GM18868 (cell line): ENCODE measurements around the gene BAHCC1.
"Not testable (repeated sequence)": the region's sequence is repeated elsewhere in the genome, so short reads cannot be mapped to it uniquely, and the experiment has no call there.

ENCODE experiments used
- ATAC-seq: cut with Tn5 transposase; IDR thresholded peaks from one replicate; pipeline ENCODE4 v1.9.1; 2021; ENCODE audit warnings: mild to moderate bottlenecking, moderate library complexity; ENCODE audit not compliant: unreplicated experiment

BAHCC1 gene

GRCh38 chr17:81394921-81395599 lies at the start of gene BAHCC1:
TSS of gene BAHCC1 (plus strand) at chr17:81395457. CDS start at chr17:81399740, 4,283 bp downstream.
- peak; percentile 58 for ATAC-seq

GRCh38 chr17:81346090-81346907 lies 49.0 kb upstream of the BAHCC1 start:
- peak; percentile 80 for ATAC-seq

- ATAC-seq = no peak
Measured at GRCh38 chr17:81346908-81347349, 48.3 kb upstream of the BAHCC1 start.

GRCh38 chr17:81347437-81347836 lies 47.8 kb upstream of the BAHCC1 start:
- no peak for ATAC-seq

GRCh38 chr17:81348097-81349055 lies 46.9 kb upstream of the BAHCC1 start:
- no peak for ATAC-seq

GRCh38 chr17:81349397-81350319 lies 45.6 kb upstream of the BAHCC1 start:
- no peak for ATAC-seq

- no peak for ATAC-seq
Measured at GRCh38 chr17:81350320-81350890, 44.9 kb upstream of the BAHCC1 start.

- ATAC-seq = not testable (repeated sequence)
Measured at GRCh38 chr17:81351329-81352052, 43.8 kb upstream of the BAHCC1 start.

- not testable (repeated sequence) for ATAC-seq
Measured at GRCh38 chr17:81352056-81352455, 43.2 kb upstream of the BAHCC1 start.

- ATAC-seq = no peak
Measured at GRCh38 chr17:81354252-81354953, 40.9 kb upstream of the BAHCC1 start.

GRCh38 chr17:81354954-81355347 lies 40.3 kb upstream of the BAHCC1 start:
- ATAC-seq = no peak

- no peak for ATAC-seq
Measured at GRCh38 chr17:81359218-81359617, 36.0 kb upstream of the BAHCC1 start.

GRCh38 chr17:81362001-81362400 lies 33.3 kb upstream of the BAHCC1 start:
- ATAC-seq = not testable (repeated sequence)

- ATAC-seq = no peak
Measured at GRCh38 chr17:81364278-81365147, 30.7 kb upstream of the BAHCC1 start.

GRCh38 chr17:81365148-81365600 lies 30.1 kb upstream of the BAHCC1 start:
- no peak for ATAC-seq

GRCh38 chr17:81365601-81366585 lies 29.4 kb upstream of the BAHCC1 start:
- ATAC-seq = no peak
